Smooth muscle cell (in vitro differentiated cells): ENCODE measurements around the gene VPS13D. TPM values are rescaled to one million over a fixed set of nuclear protein-coding genes. Genes with fewer than 3 reads are reported as not detected.

Source experiments
- DNase-seq: peaks from one replicate; lab custom pipeline; 2025; ENCODE audit not compliant: unreplicated experiment; lab: John Stamatoyannopoulos, UW
- H2AFZ ChIP-seq: fragments of 200-600 bp; sonication (generic); 2 replicates; pipeline ENCODE4 v1.6.0; 2016; ENCODE audit warnings: antibody characterized with exemption, low read depth, mild to moderate bottlenecking
- H3F3A ChIP-seq: fragments of 200-600 bp; sonication (generic); 2 replicates; pipeline ENCODE4 v1.6.0; 2017; ENCODE audit warnings: antibody characterized with exemption, low read depth
- H3K27ac ChIP-seq: fragments of 200-600 bp; sonication (generic); 2 replicates; pipeline ENCODE4 v1.5.1; 2016; ENCODE audit warnings: low read depth, mild to moderate bottlenecking
- H3K27me3 ChIP-seq: fragments of 200-600 bp; sonication (generic); 2 replicates; pipeline ENCODE4 v1.6.1; 2016; ENCODE audit warnings: low read depth, mild to moderate bottlenecking
- H3K36me3 ChIP-seq: fragments of 200-600 bp; sonication (generic); 2 replicates; pipeline ENCODE4 v1.5.1; 2016; ENCODE audit warnings: low read depth
- H3K4me1 ChIP-seq: fragments of 200-600 bp; sonication (generic); 2 replicates; pipeline ENCODE4 v1.5.1; 2016; ENCODE audit warnings: low read depth
- H3K4me2 ChIP-seq: fragments of 200-600 bp; sonication (generic); 2 replicates; pipeline ENCODE4 v1.6.0; 2016; ENCODE audit warnings: mild to moderate bottlenecking
- H3K4me3 ChIP-seq: fragments of 200-600 bp; sonication (generic); 2 replicates; pipeline ENCODE4 v1.5.1; 2016; ENCODE audit warnings: mild to moderate bottlenecking
- H3K79me2 ChIP-seq: fragments of 200-600 bp; sonication (generic); 2 replicates; pipeline ENCODE4 v1.6.0; 2016; ENCODE audit warnings: low read depth, mild to moderate bottlenecking
- H3K9ac ChIP-seq: fragments of 200-600 bp; sonication (generic); 2 replicates; pipeline ENCODE4 v1.6.0; 2016; ENCODE audit warnings: low read depth
- H3K9me3 ChIP-seq: fragments of 200-600 bp; sonication (generic); replicated peaks from 2 replicates; pipeline ENCODE4 v1.5.1; 2016; ENCODE audit warnings: low read depth
- H4K20me1 ChIP-seq: fragments of 200-600 bp; sonication (generic); 2 replicates; pipeline ENCODE4 v1.6.0; 2016; ENCODE audit warnings: low read depth
- CTCF ChIP-seq: fragments of 200-600 bp; sonication (generic); IDR thresholded peaks from 2 replicates; pipeline ENCODE4 v1.5.1; 2017; ENCODE audit warnings: borderline replicate concordance, mild to moderate bottlenecking, antibody characterized with exemption; ENCODE audit not compliant: insufficient read depth, poor library complexity, severe bottlenecking
- WGBS: methylation state at CpG from one replicate; pipeline ENCODE4 v1.1.7; 2016; ENCODE audit warnings: low lambda C conversion rate; 5-methylcytosine and 5-hydroxymethylcytosine counted together
- polyA plus RNA-seq: library from polyadenylated mRNA; unstranded; fragments of >200 nt; fragmentation: Nextera tagmentation; extraction: Ambion mirVana; gene quantifications from 2 replicates; pipeline ENCODE4 v1.2.1, GENCODE V29; 2016
- total RNA-seq: library from RNA; depleted of rRNA; stranded (reverse); fragments of >200 nt; gene quantifications from 2 replicates; pipeline ENCODE4 v1.2.3, GENCODE V29; 2014

The VPS13D gene
- total and polyA plus RNA-seq, 2 experiments from 2014 or later = 3.5 to 20.0 TPM

- no peak overlapping the region for H3K4me2 ChIP-seq
- no peak overlapping the region for H3K4me3 ChIP-seq
- no peak for DNase-seq
- H4K20me1 ChIP-seq = peaks cover 8% of the 10 kb centered on the region
- peaks cover 4% of the 10 kb centered on the region for H3K4me1 ChIP-seq
- no peak overlapping the region for H3K27ac ChIP-seq
- no peaks in the 10 kb centered on the region for H3K79me2 ChIP-seq
- no peak overlapping the region for H3K9ac ChIP-seq
- no peaks in the 10 kb centered on the region for H3K9me3 ChIP-seq
- no peaks in the 10 kb centered on the region for H3K27me3 ChIP-seq
- H3F3A ChIP-seq = no peaks in the 10 kb centered on the region
- 87% methylated on average over 6 of the region's 6 CpGs for WGBS
- H2AFZ ChIP-seq = no peak overlapping the region
- TF ChIP-seq CTCF = no peak
- H3K36me3 ChIP-seq = no peaks in the 10 kb centered on the region
Observed at GRCh38 chr1:12376236-12377045, 146.6 kb downstream of the VPS13D start.

GRCh38 chr1:12380326-12381249 is 150.8 kb downstream of the VPS13D start:
- Histone ChIP-seq H3F3A (no peaks in the 10 kb centered on the region), H3K79me2 (no peaks in the 10 kb centered on the region)

GRCh38 chr1:12383001-12383400 is 153.2 kb downstream of the VPS13D start:
- Histone ChIP-seq H3K9ac (no peak overlapping the region), H3F3A (no peaks in the 10 kb centered on the region), H2AFZ (no peak overlapping the region), H3K4me3 (no peak overlapping the region), H3K36me3 (peaks cover 36% of the 10 kb centered on the region), H3K9me3 (peaks cover 20% of the 10 kb centered on the region), H3K4me2 (no peak overlapping the region), H3K4me1 (peaks cover 4% of the 10 kb centered on the region), H3K27ac (no peak overlapping the region), H3K27me3 (no peaks in the 10 kb centered on the region), H3K79me2 (no peaks in the 10 kb centered on the region), H4K20me1 (no peaks in the 10 kb centered on the region)
- 98% methylated on average over 1 of the region's 1 CpG for WGBS
- no peak for TF ChIP-seq CTCF
- DNase-seq = no peak

More at GRCh38 chr1:12380326-12381249, 150.8 kb downstream of the VPS13D start:
- 92% methylated on average over 2 of the region's 2 CpGs for WGBS
- Histone ChIP-seq H3K9ac (no peak overlapping the region), H3K27ac (no peak overlapping the region), H3K27me3 (no peaks in the 10 kb centered on the region), H3K9me3 (no peaks in the 10 kb centered on the region), H3K4me2 (no peak overlapping the region), H3K4me3 (no peak overlapping the region), H3K4me1 (peaks cover 4% of the 10 kb centered on the region), H3K36me3 (peaks cover 12% of the 10 kb centered on the region), H4K20me1 (no peaks in the 10 kb centered on the region), H2AFZ (no peak overlapping the region)
- DNase-seq = no peak
- no peak for TF ChIP-seq CTCF
